NOMO-1 treated with DMSO at 0.1 percent for 48 hours (cell line): ENCODE measurements around the gene CDC34.
"Not testable (repeated sequence)": the region's sequence is repeated elsewhere in the genome, so short reads cannot be mapped to it uniquely, and the experiment has no call there.

Source experiments
- DNase-seq: peaks from one replicate; lab custom pipeline; 2025; ENCODE audit not compliant: unreplicated experiment; lab: John Stamatoyannopoulos, UW

The CDC34 gene

GRCh38 chr19:572140-572742 is 40.7 kb downstream of the CDC34 start, which contains the start of gene BSG:
Gene BSG, plus strand, starts transcription at chr19:572596. Its CDS starts 39 bp downstream, at chr19:572635.
- peak; percentile 97 for DNase-seq

GRCh38 chr19:572743-573518 is 41.4 kb downstream of the CDC34 start:
- no peak for DNase-seq

- no peak for DNase-seq
Observed at GRCh38 chr19:573519-573825, 41.9 kb downstream of the CDC34 start.

GRCh38 chr19:574658-575526 is 43.3 kb downstream of the CDC34 start:
- no peak for DNase-seq

- DNase-seq: no peak
Observed at GRCh38 chr19:575527-576506, 44.3 kb downstream of the CDC34 start.

- no peak for DNase-seq
Observed at GRCh38 chr19:576768-577438, 45.3 kb downstream of the CDC34 start.

GRCh38 chr19:577439-578392 is 46.2 kb downstream of the CDC34 start:
- no peak for DNase-seq

GRCh38 chr19:579111-579841 is 47.7 kb downstream of the CDC34 start:
- no peak for DNase-seq

GRCh38 chr19:579842-580155 is 48.2 kb downstream of the CDC34 start:
- DNase-seq: no peak

- DNase-seq: no peak
Observed at GRCh38 chr19:580274-580835, 48.8 kb downstream of the CDC34 start.

GRCh38 chr19:581399-582111 is 50.0 kb downstream of the CDC34 start:
- no peak for DNase-seq

GRCh38 chr19:582497-583197 is 51.1 kb downstream of the CDC34 start:
- DNase-seq: no peak

- DNase-seq: no peak
Observed at GRCh38 chr19:583198-583967, 51.8 kb downstream of the CDC34 start.

GRCh38 chr19:583968-584239 is 52.3 kb downstream of the CDC34 start:
- DNase-seq: no peak

- DNase-seq: no peak
Observed at GRCh38 chr19:584240-585001, 52.9 kb downstream of the CDC34 start.

GRCh38 chr19:585146-585545 is 53.6 kb downstream of the CDC34 start:
- not testable (repeated sequence) for DNase-seq
